HFF-Myc (cell line): ENCODE results near the gene NMNAT2.

ENCODE experiments used
- DNase-seq: peaks from one replicate; pipeline ENCODE4 v3.0.0-alpha.2; 2011; ENCODE audit warnings: low read depth; ENCODE audit errors: extremely low read depth
- H3K4me3 ChIP-seq: replicated peaks from 2 replicates; pipeline ENCODE4 v1.5.1; 2011; ENCODE audit warnings: low read depth, mild to moderate bottlenecking, control low read depth, low read length
- CTCF ChIP-seq: IDR thresholded peaks from 2 replicates; pipeline ENCODE4 v1.5.1; 2012; ENCODE audit warnings: mild to moderate bottlenecking, low read depth, low read length, control low read depth; ENCODE audit errors: missing control alignments

NMNAT2 gene

GRCh38 chr1:183423541-183423940 lies 5.4 kb upstream of the NMNAT2 start:
- H3K4me3 ChIP-seq, result no peak overlapping the region
- DNase-seq, result no peak
- no peak for TF ChIP-seq CTCF

DNA sequence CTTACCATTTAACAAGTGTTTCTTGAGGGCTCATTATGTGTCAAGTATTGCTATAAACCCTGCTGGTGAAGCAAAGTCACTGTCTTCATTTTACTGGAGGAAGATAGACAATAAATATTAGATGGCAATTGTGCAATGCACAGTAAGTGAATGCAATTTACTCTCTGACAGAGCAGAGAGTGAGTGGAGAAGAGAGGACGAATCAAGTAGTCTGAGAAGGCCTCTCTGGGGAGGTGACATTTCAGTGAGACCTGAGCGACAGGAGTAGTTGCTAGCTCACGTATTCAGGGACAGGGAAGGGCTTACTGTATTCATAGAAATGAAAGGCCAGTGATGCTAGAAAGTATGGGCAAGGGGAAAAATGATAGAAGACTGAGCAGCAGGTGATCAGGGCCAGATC lies 1.2 kb upstream of the NMNAT2 start:
- H3K4me3 ChIP-seq, result no peak overlapping the region
- no peak for TF ChIP-seq CTCF
- no peak for DNase-seq

GRCh38 chr1:183418696-183419095 lies 516 bp upstream of the NMNAT2 start:
- TF ChIP-seq CTCF, result no peak
- no peak for DNase-seq
- no peak overlapping the region for H3K4me3 ChIP-seq

DNA sequence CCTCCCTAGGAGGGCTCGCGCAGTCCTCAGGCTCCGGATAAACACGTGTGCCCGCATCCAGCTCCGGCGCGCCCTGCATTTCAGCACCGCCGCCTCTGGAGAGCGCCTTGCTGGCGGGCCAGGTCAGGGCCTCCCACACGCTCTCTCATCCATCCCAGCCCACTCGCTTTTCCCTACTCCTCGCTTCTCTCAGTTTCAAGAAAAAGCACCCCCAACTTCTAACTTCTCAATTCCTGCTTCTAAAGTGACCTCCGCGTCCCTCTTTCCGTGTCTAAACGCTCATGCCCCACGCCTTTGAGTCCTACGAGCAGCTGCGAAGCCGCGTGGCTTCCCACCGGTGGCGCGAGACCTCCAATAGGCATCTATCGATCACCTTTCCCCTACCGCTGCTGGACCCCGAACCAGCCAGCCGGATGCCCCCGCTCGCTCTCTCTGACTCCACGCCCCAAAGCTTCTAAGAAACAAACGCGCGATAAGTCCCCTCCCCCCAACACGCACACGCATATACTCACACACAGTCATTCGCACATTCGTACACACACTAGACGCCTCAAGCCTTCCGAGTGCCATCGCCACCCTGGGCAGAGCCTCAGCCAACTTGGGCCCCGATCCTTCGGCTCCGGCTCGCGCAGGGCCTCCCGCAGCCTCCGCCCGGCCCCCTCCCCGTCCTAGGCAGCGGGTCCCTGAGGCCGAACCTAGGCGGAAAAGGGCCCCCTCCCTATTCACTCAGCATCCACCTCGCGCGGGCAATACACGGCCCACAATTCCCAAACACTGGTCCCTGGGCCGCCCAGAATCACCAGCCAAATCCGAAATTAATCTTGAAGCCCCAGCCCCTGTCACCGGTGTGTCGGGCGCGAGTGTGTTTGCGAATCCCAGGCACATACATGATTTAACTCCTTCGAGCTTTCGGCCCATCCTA lies 1.1 kb downstream of the NMNAT2 start:
- H3K4me3 ChIP-seq, result no peak overlapping the region
- no peak for TF ChIP-seq CTCF
- no peak for DNase-seq

DNA sequence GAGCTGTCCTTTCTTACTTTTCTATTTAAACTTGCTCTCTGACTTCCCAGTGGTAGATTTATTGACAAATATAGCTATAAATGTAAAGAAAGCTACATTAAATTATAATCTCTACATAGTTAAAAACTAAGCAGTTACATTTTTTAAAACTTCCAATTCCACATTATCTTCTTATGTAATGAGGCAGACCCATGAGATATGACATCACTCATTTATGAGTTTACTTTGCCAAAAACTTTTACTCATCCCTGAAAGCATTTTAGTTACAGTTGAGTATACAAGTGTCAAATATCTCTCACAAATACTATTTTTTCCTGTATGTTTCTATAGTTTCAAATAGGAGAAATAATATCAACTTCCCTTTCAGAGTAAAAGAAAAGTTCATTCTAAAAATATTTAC lies 3.8 kb downstream of the NMNAT2 start:
- H3K4me3 ChIP-seq, result no peak overlapping the region
- no peak for TF ChIP-seq CTCF
- DNase-seq, result no peak

DNA sequence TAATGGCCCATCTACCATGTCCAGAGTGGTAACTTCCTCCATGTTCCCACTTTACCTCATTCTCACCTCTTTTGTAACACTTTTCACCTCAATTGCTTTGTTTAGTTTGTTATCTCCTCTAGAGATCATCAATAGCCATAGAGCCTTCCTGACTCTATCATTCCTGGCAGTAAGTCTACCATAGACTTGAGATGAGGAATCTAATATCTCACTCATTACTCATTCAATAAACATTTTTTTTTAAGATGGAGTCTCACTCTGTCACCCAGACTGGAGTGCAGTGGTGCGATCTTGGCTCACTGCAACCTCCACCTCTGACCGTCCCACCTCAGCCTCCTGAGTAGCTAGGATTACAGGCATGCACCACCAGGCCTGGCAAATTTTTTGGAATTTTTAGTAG lies 7.1 kb downstream of the NMNAT2 start:
- DNase-seq, result no peak

More for the DNA sequence above, 7.1 kb downstream of the NMNAT2 start:
- no peak overlapping the region for H3K4me3 ChIP-seq
- TF ChIP-seq CTCF, result no peak
